Panc1 (cell line): ENCODE measurements around the gene UBAC1. TPM values are rescaled to one million over a fixed set of nuclear protein-coding genes. Genes with fewer than 3 reads are reported as not detected.

Source experiments
- ATAC-seq: fragments of 200-7000 bp; cut with Tn5 transposase; 2 replicates; pipeline ENCODE4 v1.9.1; 2020; ENCODE audit warnings: mild to moderate bottlenecking, moderate library complexity
- BruUV-seq: library from RNA; stranded (reverse); fragments of 400-500 nt; replicated peaks from 2 replicates; lab custom pipeline; 2021; lab: Mats Ljungman, UMichigan
- CTCF ChIA-PET: fragments of 300-600 bp; sonication (Branson Sonifier 250); formaldehyde crosslinking; loops from one replicate; lab custom pipeline; 2022; ENCODE audit warnings: antibody characterized with exemption; lab: Charles Lee
- POLR2A ChIA-PET: fragments of 300-600 bp; sonication (Branson Sonifier 250); formaldehyde crosslinking; loops from one replicate; lab custom pipeline; 2022; ENCODE audit warnings: antibody characterized with exemption; lab: Charles Lee
- DNase-seq: peaks from one replicate; pipeline ENCODE4 v3.0.0-alpha.2; 2010; ENCODE audit warnings: low read depth, low spot score
- H3K27ac ChIP-seq: 2 replicates; pipeline ENCODE4 v1.5.1; 2011; ENCODE audit warnings: mild to moderate bottlenecking, low read length, inconsistent platforms
- H3K27me3 ChIP-seq: fragments of 200-500 bp; sonication (Bioruptor generic); 2 replicates; pipeline ENCODE4 v1.6.0; 2014; ENCODE audit warnings: low read length, inconsistent platforms; ENCODE audit not compliant: control insufficient read depth, insufficient read depth
- H3K36me3 ChIP-seq: fragments of 200-500 bp; sonication (Bioruptor generic); 2 replicates; pipeline ENCODE4 v1.5.1; 2014; ENCODE audit warnings: inconsistent platforms, mild to moderate bottlenecking, low read length, moderate library complexity; ENCODE audit not compliant: control insufficient read depth, insufficient read depth
- H3K4me1 ChIP-seq: 2 replicates; pipeline ENCODE4 v1.5.1; 2011; ENCODE audit warnings: inconsistent platforms, mild to moderate bottlenecking, low read length, moderate library complexity; ENCODE audit not compliant: control insufficient read depth, insufficient read depth
- H3K4me3 ChIP-seq, 2 experiments: 2 replicates each; pipeline ENCODE4 v1.5.1; 2011 to 2012; ENCODE audit warnings: low read depth in 2 of 2, low read length in 2 of 2, mild to moderate bottlenecking in 2 of 2, inconsistent platforms in 1 of 2, moderate library complexity in 1 of 2
- H3K9me3 ChIP-seq: fragments of 200-500 bp; sonication (Bioruptor generic); 2 replicates; pipeline ENCODE4 v1.5.1; 2014; ENCODE audit warnings: low read depth, mild to moderate bottlenecking, inconsistent platforms, low read length, moderate library complexity; ENCODE audit not compliant: control insufficient read depth, insufficient read depth
- POLR2AphosphoS5 ChIP-seq: IDR thresholded peaks from 2 replicates; pipeline ENCODE4 v1.6.1; 2012; ENCODE audit warnings: mild to moderate bottlenecking, low read depth, low read length, moderate library complexity
- SIN3A ChIP-seq: IDR thresholded peaks from 2 replicates; pipeline ENCODE4 v1.6.1; 2012; ENCODE audit warnings: low read depth, mild to moderate bottlenecking, low read length, moderate library complexity, borderline replicate concordance; ENCODE audit not compliant: insufficient read depth
- TCF7L2 ChIP-seq: IDR thresholded peaks from 2 replicates; pipeline ENCODE4 v1.6.1; 2011; ENCODE audit warnings: mild to moderate bottlenecking, low read depth, low read length, inconsistent platforms
- in situ Hi-C: cut with HindIII; loops from 2 replicates; pipeline ENCODE4 v1.10.0; 2016; ENCODE audit warnings: low sequenced_read_pairs, low pct_unique_long_range_greater_than_20kb
- intact Hi-C: fragments of 100-400 bp; cut with micrococcal nuclease; formaldehyde crosslinking; loops from one replicate; pipeline ENCODE4 v1.10.0; 2022; ENCODE audit not compliant: unreplicated experiment
- total RNA-seq: library from RNA; stranded (reverse); gene quantifications from one replicate; pipeline ENCODE4 v1.2.1, GENCODE V29; 2021; ENCODE audit not compliant: unreplicated experiment
- TF ChIP-seq, protein P1 (sequence below): fragments of 450-650 bp; IDR thresholded peaks from 2 replicates; pipeline ENCODE4 v1.5.1; 2017; ENCODE audit warnings: mild to moderate bottlenecking
- TF ChIP-seq, protein P2 (sequence below), 2 experiments: IDR thresholded peaks; 2 replicates each; pipeline ENCODE4 v1.6.1; 2011 to 2012; ENCODE audit warnings: low read depth in 2 of 2, control low read depth in 1 of 2, low read length in 1 of 2, mild to moderate bottlenecking in 1 of 2, moderate library complexity in 1 of 2; ENCODE audit not compliant: insufficient read depth in 1 of 2

The UBAC1 gene
- total RNA-seq, 1 experiment from 2014 or later, result 38.0 TPM

DNA sequence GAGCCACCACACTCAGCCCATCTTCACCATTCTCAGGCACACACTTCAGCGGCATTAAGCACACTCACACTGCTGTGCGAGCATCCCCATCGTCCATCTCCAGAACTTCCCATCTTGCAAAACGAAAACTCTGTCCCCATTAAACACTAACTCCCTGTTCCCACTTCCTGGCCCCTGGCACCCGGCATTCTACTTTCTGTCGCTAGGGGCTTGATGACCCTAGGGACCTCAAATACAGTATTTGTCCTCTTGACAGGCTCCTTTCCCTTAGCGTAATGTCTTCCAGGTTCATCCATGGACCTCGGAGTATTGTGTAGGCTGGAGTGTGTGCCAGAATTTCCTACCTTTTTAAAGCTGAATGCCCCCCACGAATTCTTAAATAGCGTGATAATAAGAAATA is 14.7 kb upstream of the UBAC1 start:
- BruUV-seq, result no TSS peak

DNA sequence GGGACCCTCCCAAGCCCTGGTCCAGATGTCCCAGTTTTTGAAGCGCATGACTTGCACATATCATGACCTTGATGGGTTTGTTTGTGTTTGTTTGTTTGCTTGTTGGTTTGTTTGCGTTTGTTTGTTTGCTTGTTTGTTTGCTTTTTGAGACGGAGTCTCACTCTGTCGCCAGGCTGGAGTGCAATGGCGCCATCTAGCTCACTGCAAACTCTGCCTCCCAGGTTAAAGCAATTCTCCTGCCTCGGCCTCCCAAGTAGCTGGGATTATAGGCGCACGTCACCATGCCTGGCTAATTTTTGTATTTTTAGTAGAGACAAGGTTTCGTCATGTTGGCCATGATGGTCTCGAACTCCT is 13.0 kb upstream of the UBAC1 start:
- Histone ChIP-seq H3K27me3 (no peaks in the 10 kb centered on the region), H3K36me3 (no peaks in the 10 kb centered on the region), H3K4me1 (no peaks in the 10 kb centered on the region; the same call in 1 of the 2 replicates), H3K27ac (no peak overlapping the region), H3K4me3 (no peak overlapping the region), H3K9me3 (no peaks in the 10 kb centered on the region)
- intact Hi-C loops, result no loop called here
- TF ChIP-seq SIN3A (no peak), POLR2AphosphoS5 (no peak), TCF7L2 (no peak)
- TF ChIP-seq, protein P1, sequence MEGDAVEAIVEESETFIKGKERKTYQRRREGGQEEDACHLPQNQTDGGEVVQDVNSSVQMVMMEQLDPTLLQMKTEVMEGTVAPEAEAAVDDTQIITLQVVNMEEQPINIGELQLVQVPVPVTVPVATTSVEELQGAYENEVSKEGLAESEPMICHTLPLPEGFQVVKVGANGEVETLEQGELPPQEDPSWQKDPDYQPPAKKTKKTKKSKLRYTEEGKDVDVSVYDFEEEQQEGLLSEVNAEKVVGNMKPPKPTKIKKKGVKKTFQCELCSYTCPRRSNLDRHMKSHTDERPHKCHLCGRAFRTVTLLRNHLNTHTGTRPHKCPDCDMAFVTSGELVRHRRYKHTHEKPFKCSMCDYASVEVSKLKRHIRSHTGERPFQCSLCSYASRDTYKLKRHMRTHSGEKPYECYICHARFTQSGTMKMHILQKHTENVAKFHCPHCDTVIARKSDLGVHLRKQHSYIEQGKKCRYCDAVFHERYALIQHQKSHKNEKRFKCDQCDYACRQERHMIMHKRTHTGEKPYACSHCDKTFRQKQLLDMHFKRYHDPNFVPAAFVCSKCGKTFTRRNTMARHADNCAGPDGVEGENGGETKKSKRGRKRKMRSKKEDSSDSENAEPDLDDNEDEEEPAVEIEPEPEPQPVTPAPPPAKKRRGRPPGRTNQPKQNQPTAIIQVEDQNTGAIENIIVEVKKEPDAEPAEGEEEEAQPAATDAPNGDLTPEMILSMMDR, result no peak; the same call in 1 of the 2 replicates
- no peak for ATAC-seq
- ChIA-PET CTCF (no interaction called here), POLR2A (no interaction called here)
- DNase-seq, result no peak
- in situ Hi-C loops, result no loop called here
- BruUV-seq, result no TSS peak

More for the DNA sequence above, 14.7 kb upstream of the UBAC1 start:
- POLR2A ChIA-PET, result no interaction called here
- CTCF ChIA-PET, result no interaction called here
- H3K4me3 ChIP-seq, result no peak overlapping the region
- intact Hi-C loops, result no loop called here
- no peaks in the 10 kb centered on the region for H3K27me3 ChIP-seq
- no peaks in the 10 kb centered on the region for H3K36me3 ChIP-seq
- no peak for DNase-seq
- in situ Hi-C loops, result no loop called here
- no peak for TF ChIP-seq TCF7L2
- TF ChIP-seq, protein P2, sequence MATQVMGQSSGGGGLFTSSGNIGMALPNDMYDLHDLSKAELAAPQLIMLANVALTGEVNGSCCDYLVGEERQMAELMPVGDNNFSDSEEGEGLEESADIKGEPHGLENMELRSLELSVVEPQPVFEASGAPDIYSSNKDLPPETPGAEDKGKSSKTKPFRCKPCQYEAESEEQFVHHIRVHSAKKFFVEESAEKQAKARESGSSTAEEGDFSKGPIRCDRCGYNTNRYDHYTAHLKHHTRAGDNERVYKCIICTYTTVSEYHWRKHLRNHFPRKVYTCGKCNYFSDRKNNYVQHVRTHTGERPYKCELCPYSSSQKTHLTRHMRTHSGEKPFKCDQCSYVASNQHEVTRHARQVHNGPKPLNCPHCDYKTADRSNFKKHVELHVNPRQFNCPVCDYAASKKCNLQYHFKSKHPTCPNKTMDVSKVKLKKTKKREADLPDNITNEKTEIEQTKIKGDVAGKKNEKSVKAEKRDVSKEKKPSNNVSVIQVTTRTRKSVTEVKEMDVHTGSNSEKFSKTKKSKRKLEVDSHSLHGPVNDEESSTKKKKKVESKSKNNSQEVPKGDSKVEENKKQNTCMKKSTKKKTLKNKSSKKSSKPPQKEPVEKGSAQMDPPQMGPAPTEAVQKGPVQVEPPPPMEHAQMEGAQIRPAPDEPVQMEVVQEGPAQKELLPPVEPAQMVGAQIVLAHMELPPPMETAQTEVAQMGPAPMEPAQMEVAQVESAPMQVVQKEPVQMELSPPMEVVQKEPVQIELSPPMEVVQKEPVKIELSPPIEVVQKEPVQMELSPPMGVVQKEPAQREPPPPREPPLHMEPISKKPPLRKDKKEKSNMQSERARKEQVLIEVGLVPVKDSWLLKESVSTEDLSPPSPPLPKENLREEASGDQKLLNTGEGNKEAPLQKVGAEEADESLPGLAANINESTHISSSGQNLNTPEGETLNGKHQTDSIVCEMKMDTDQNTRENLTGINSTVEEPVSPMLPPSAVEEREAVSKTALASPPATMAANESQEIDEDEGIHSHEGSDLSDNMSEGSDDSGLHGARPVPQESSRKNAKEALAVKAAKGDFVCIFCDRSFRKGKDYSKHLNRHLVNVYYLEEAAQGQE (IDR thresholded peaks at IDR 0.05; ENCODE audit: insufficient read depth in 1 of 2, low read depth in 2 of 2, low read length in 1 of 2), result no peak
- no peak for TF ChIP-seq SIN3A
- no peak for TF ChIP-seq POLR2AphosphoS5
- TF ChIP-seq, protein P1, result no peak
- no peaks in the 10 kb centered on the region; the same call in 1 of the 2 replicates for H3K4me1 ChIP-seq
- no peak for ATAC-seq
- no peaks in the 10 kb centered on the region for H3K9me3 ChIP-seq
- no peak overlapping the region for H3K27ac ChIP-seq
